Naive thymus-derived CD8-positive, alpha-beta T cell (primary cell): Measurements from ENCODE around the gene UBA1. TPM values are rescaled to one million over a fixed set of nuclear protein-coding genes. Genes with fewer than 3 reads are reported as not detected.
A peak's percentile ranks its signal among the peaks of the same experiment; 100 is the strongest.

Source experiments
- ATAC-seq, 2 donors: fragments of 150-1000 bp; cut with Tn5 transposase in 1 of 2; sonication (Bioruptor Pico), chemical (Tn5 transposase) in 1 of 2; 1 replicate in 1 of 2; 2 replicates in 1 of 2; pipeline ENCODE4 v1.10.0; 2021; ENCODE audit warnings: mild to moderate bottlenecking in 2 of 2, moderate library complexity in 2 of 2
- POLR2A ChIA-PET: fragments of 350-600 bp; sonication (Branson Sonifier 250); formaldehyde crosslinking; loops from one replicate; lab custom pipeline; 2021; ENCODE audit warnings: antibody characterized with exemption; lab: Charles Lee
- DNase-seq, 10 donors: peaks; one replicate each; pipeline versions ENCODE4 v3.0.0 to v3.0.0-alpha.2; 2020 to 2022
- H3K27ac Mint-ChIP-seq, 10 donors: one replicate each; pipeline ENCODE4 v1.8.0; 2020 to 2022; ENCODE audit warnings: mild to moderate bottlenecking in 10 of 10, mixed read lengths in 10 of 10, moderate library complexity in 4 of 10, inconsistent platforms in 1 of 10
- H3K27me3 Mint-ChIP-seq, 5 donors: one replicate each; pipeline ENCODE4 v1.8.0; 2021 to 2022; ENCODE audit warnings: mixed read lengths in 5 of 5
- H3K36me3 Mint-ChIP-seq, 3 donors: one replicate each; pipeline ENCODE4 v1.8.0; 2020 to 2022; ENCODE audit warnings: mixed read lengths in 3 of 3, mild to moderate bottlenecking in 2 of 3, inconsistent platforms in 1 of 3
- H3K4me1 Mint-ChIP-seq, 4 donors: one replicate each; pipeline ENCODE4 v1.8.0; 2021 to 2022; ENCODE audit warnings: mixed read lengths in 4 of 4
- H3K4me3 Mint-ChIP-seq, 10 donors: one replicate each; pipeline ENCODE4 v1.8.0; 2020 to 2022; ENCODE audit warnings: mild to moderate bottlenecking in 10 of 10, mixed read lengths in 10 of 10, moderate library complexity in 6 of 10, inconsistent platforms in 1 of 10
- H3K9me3 Mint-ChIP-seq, 9 donors: one replicate each; pipeline ENCODE4 v1.8.0; 2020 to 2022; ENCODE audit warnings: mixed read lengths in 9 of 9, mild to moderate bottlenecking in 3 of 9, inconsistent platforms in 1 of 9, moderate library complexity in 1 of 9
- polyA plus RNA-seq, 3 donors: library from polyadenylated mRNA; unstranded; fragments of 300-500 nt; fragmentation: Illumina TruSeq; gene quantifications; one replicate each; pipeline ENCODE4 v1.2.3, GENCODE V29; 2021
- total RNA-seq, 8 experiments: library from RNA in 2 of 8; stranded (reverse) in 2 of 8; gene quantifications; one replicate each; pipeline ENCODE4 v1.2.3 and lab custom pipeline; 2021 to 2026

UBA1 gene
- total and polyA plus RNA-seq, 5 experiments from 2014 or later: 122 to 176 (median 156) TPM

GRCh38 chrX:47228550-47229270 is 35.1 kb downstream of the UBA1 start:
- DNase-seq (no peak), ATAC-seq (no peak)
- Mint-ChIP-seq H3K4me3 (no peak overlapping the region), H3K4me1 (peaks cover 0 to 7% (median 4%) of the 10 kb centered on the region in 4 donors), H3K9me3 (no peaks in the 10 kb centered on the region), H3K27ac (no peak overlapping the region), H3K36me3 (peaks cover 0 to 45% (median 11%) of the 10 kb centered on the region in 3 donors), H3K27me3 (peaks cover 0 to 3% (median 0%) of the 10 kb centered on the region in 5 donors)
- POLR2A ChIA-PET: interaction anchor here (0.5 to 1.9 kb wide), 4 partner anchors 10 to 351 kb away, joined by 3 to 6 read pairs (median 4); partner anchors contain the start of gene CDK16

DNA sequence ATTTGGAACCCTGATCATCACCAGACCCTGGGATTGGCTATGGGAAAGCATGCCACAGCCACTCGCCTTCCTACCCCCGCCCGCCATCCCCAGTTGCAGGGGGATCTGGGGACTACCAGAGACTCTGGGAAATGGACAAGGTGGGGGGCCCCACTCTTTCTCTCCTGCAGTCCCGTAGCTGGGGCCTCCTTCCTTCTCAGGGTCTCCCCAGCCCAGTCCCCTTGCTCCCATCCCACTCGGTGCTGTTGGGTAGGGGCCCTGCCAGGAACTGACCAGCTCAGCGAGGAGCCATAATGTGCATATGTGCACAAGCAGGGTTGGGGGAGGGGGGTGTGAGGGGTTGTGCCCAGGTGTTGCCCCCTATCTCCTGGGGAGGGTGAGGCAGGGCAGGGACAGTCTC is 35.8 kb downstream of the UBA1 start:
- H3K4me1 Mint-ChIP-seq: peaks cover 0 to 9% (median 4%) of the 10 kb centered on the region in 4 donors
- POLR2A ChIA-PET: interaction anchor here (0.5 to 1.9 kb wide), 4 partner anchors 10 to 350 kb away, joined by 3 to 6 read pairs (median 4); no protein-coding TSS in a partner anchor
- H3K27ac Mint-ChIP-seq: no peak overlapping the region

DNA sequence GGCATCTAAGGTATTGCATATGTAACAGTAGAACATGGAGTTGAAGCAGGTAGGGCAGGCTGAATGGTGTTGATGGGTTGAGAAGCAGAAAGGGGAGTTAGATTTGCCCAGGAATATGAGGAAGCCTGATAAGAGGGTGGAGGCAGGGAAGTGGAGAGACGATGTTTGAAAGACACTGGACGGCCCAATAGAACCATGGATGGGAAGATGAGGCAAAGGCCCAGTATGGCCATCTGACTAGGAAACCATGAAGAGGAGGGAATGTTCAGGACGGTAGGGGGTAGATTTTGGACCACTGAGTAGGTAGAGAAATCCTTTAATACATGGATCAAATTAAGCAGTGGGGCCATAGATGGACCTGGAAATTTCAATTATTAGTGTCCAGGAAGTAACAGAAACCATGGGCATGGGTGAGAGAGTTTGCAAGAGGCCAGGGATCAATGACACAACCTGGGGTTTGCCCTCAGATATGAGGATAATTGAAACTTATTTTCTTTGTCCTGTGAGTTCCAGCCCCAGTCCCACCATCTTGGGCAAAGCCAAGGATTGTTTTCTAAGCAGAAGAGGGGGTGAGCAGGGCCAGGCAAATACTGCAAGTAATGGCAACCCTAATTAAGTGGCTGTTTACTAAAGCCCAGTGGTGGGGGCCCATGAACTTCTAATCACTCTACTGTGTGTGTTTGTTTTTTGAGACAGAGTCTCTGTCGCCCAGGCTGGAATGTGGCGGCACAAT is 36.7 kb downstream of the UBA1 start:
- H3K9me3 Mint-ChIP-seq: no peaks in the 10 kb centered on the region
- ATAC-seq (no peak), DNase-seq (no peak)
- POLR2A ChIA-PET: interaction anchor here (0.6 to 3.7 kb wide), 2 partner anchors 11 kb away, joined by 5 to 88 read pairs; partner anchors contain the start of gene CDK16
- peaks cover 4 to 16% (median 5%) of the 10 kb centered on the region in 4 donors for H3K4me1 Mint-ChIP-seq
- H3K4me3 Mint-ChIP-seq: peak overlapping the region in 1 of 10 donors; percentile 21
- peaks cover 0 to 34% (median 11%) of the 10 kb centered on the region in 3 donors for H3K36me3 Mint-ChIP-seq
- H3K27me3 Mint-ChIP-seq: peaks cover 0 to 3% (median 0%) of the 10 kb centered on the region in 5 donors
- H3K27ac Mint-ChIP-seq: peak overlapping the region in 8 of 10 donors; percentile 3 to 87 (median 36)

More for the DNA sequence above, 35.8 kb downstream of the UBA1 start:
- Mint-ChIP-seq H3K27me3 (peaks cover 0 to 3% (median 0%) of the 10 kb centered on the region in 5 donors), H3K36me3 (peaks cover 0 to 40% (median 11%) of the 10 kb centered on the region in 3 donors), H3K9me3 (no peaks in the 10 kb centered on the region), H3K4me3 (no peak overlapping the region)
- ATAC-seq (no peak), DNase-seq (no peak)

DNA sequence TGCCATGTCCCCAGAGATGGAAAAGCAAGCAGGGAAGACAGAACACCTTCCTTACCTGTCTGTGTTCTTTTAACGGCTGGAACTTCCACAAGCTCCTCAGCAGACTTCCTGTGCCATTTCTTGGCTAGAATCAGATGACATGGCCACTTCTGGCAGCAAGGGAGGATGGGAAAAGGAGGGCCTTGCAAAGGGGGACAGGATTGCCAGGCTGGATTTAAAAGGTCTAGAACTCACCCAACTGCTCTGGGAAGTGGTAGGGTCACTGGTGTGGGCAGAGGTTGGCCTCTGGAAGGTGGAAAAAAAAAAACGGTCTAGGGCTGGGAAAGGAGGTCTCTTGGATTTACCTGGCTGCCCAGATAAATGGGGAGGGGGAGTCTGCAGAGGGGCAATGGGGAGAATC is 37.5 kb downstream of the UBA1 start:
- Mint-ChIP-seq H3K27me3 (peaks cover 0 to 3% (median 0%) of the 10 kb centered on the region in 5 donors), H3K4me1 (peaks cover 11 to 25% (median 13%) of the 10 kb centered on the region in 4 donors), H3K9me3 (no peaks in the 10 kb centered on the region), H3K27ac (peak overlapping the region in 7 of 10 donors; percentile 22 to 99 (median 68)), H3K4me3 (peak overlapping the region in 2 of 10 donors; percentile 14 to 66), H3K36me3 (peaks cover 0 to 31% (median 10%) of the 10 kb centered on the region in 3 donors)
- no peak for ATAC-seq
- DNase-seq: no peak
- POLR2A ChIA-PET: interaction anchor here (2.6 to 3.7 kb wide), 3 partner anchors 12 to 87 kb away, joined by 19 to 88 read pairs (median 24); partner anchors contain the start of genes CDK16, NDUFB11 and RBM10

DNA sequence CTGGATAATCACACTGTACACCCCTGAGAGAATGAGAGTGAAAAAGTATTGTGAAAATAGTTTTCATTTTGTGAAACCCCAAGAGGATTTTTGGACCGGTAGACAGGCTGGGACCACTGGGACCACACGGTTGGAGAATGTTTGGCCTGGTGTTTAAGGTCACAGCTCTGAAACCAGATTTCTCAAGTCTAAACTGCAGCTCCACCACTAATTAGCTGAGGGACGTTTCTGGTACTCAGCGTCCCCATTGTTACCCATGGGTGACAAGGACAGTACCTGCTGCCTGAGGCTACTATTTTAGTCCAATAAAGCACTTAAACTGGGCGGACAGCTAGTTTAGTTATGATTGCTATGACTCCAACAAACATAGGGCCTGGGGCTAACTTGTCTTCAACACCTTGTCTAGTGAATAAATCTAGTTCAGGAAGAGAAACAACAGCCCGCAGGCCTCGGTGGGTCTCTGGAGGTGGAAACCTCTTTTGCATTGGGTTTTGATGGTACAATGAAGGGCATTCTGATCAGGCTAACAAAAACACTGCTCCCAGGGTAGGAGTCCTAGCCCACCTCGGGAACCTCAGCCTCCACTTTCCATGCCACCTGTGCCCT is 38.7 kb downstream of the UBA1 start:
- no peaks in the 10 kb centered on the region for H3K9me3 Mint-ChIP-seq
- ATAC-seq (no peak), DNase-seq (no peak)
- H3K4me1 Mint-ChIP-seq: peaks cover 11 to 36% (median 22%) of the 10 kb centered on the region in 4 donors
- POLR2A ChIA-PET: interaction anchor here (0.7 to 3.7 kb wide), 11 partner anchors 13 to 329 kb away, joined by 3 to 88 read pairs (median 9); partner anchors contain the start of genes ARAF, CDK16, NDUFB11 and RBM10
- H3K36me3 Mint-ChIP-seq: peaks cover 0 to 21% (median 6%) of the 10 kb centered on the region in 3 donors
- H3K4me3 Mint-ChIP-seq: peak overlapping the region; percentile 89 to 98 (median 96)
- H3K27ac Mint-ChIP-seq: peak overlapping the region; percentile 97 to 100 (median 99)
- H3K27me3 Mint-ChIP-seq: peaks cover 0 to 3% (median 0%) of the 10 kb centered on the region in 5 donors

- DNase-seq (peak; percentile 48 to 90 (median 70)), ATAC-seq (peak; percentile 46 to 50)
- Mint-ChIP-seq H3K4me3 (peak within 1 kb of the TSS; percentile 89 to 98 (median 96)), H3K36me3 (peaks cover 0 to 19% (median 6%) of the 10 kb centered on the region in 3 donors), H3K9me3 (no peaks in the 10 kb centered on the region), H3K4me1 (peaks cover 11 to 40% (median 25%) of the 10 kb centered on the region in 4 donors), H3K27ac (peak within 1 kb of the TSS; percentile 97 to 100 (median 99)), H3K27me3 (peaks cover 0 to 3% (median 0%) of the 10 kb centered on the region in 5 donors)
- POLR2A ChIA-PET: interaction anchor here (0.7 to 3.7 kb wide), 22 partner anchors 9 to 788 kb away, joined by 3 to 88 read pairs (median 4); partner anchors contain the start of genes ARAF, CDK16, ELK1 and NDUFB11
Measured at GRCh38 chrX:47232803-47233332, 39.2 kb downstream of the UBA1 start, which contains the start of gene USP11. TSS of gene USP11 (plus strand) at chrX:47233009. CDS start at chrX:47233044, 35 bp downstream.

GRCh38 chrX:47233333-47234113 is 39.9 kb downstream of the UBA1 start:
- H3K36me3 Mint-ChIP-seq: peaks cover 0 to 14% (median 6%) of the 10 kb centered on the region in 3 donors
- H3K27me3 Mint-ChIP-seq: peaks cover 0 to 3% (median 0%) of the 10 kb centered on the region in 5 donors
- POLR2A ChIA-PET: interaction anchor here (0.7 to 3.7 kb wide), 22 partner anchors 9 to 787 kb away, joined by 3 to 88 read pairs (median 4); partner anchors contain the start of genes ARAF, CDK16, ELK1 and NDUFB11
- DNase-seq (peak; percentile 80 to 98 (median 94)), ATAC-seq (peak; percentile 83 to 86)
- H3K4me3 Mint-ChIP-seq: peak overlapping the region; percentile 89 to 98 (median 96)
- H3K9me3 Mint-ChIP-seq: no peaks in the 10 kb centered on the region
- peak overlapping the region; percentile 97 to 100 (median 99) for H3K27ac Mint-ChIP-seq
- H3K4me1 Mint-ChIP-seq: peaks cover 11 to 40% (median 25%) of the 10 kb centered on the region in 4 donors

DNA sequence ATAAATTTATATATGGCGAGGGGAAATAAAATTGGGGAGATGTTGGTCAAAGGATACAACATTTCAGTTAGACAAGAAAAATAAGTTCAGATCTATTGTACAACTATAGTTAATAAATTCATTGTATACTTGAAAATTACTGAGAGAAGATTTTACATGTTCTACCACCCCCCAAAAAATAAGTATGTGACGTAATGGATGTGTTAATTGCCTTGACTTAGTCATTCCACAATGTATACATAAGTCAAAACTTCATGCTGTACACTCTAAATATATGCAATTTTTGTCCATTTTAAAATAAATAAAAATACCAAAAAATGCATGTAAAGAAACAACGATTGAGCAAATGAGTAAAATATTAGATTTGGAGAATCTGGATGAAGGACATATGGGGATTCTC is 41.0 kb downstream of the UBA1 start:
- DNase-seq (no peak), ATAC-seq (no peak)
- Mint-ChIP-seq H3K27me3 (peaks cover 0 to 3% (median 0%) of the 10 kb centered on the region in 5 donors), H3K4me3 (peak overlapping the region in 9 of 10 donors; percentile 44 to 98 (median 89)), H3K36me3 (peaks cover 0 to 8% (median 6%) of the 10 kb centered on the region in 3 donors), H3K27ac (peak overlapping the region in 6 of 10 donors; percentile 42 to 97 (median 64)), H3K9me3 (no peaks in the 10 kb centered on the region), H3K4me1 (peaks cover 11 to 40% (median 27%) of the 10 kb centered on the region in 4 donors)
- POLR2A ChIA-PET: interaction anchor here (1.0 kb wide), 1 partner anchor 17 kb away, joined by 4 read pairs; no protein-coding TSS in a partner anchor

DNA sequence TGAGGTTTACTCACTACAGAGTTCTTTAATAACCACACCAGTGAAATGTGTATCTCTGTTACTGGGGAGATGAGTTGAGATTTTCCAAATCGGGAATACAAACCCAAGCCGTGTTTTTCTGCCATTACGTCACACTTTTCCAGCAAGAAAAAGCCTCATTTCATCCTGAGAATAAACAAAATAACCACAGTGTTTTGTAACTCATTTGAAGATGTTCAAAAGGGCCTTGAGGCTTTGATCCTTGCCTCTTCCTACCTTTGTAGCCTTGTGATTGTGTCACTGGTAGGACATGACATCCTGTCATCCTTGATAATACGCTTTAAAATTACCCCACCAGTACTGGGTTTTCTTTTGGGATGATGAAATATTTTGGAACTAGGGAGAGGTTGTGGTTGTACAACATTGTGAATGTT is 42.1 kb downstream of the UBA1 start:
- no peak for ATAC-seq
- Mint-ChIP-seq H3K27ac (peak overlapping the region in 9 of 10 donors; percentile 32 to 90 (median 78)), H3K27me3 (peaks cover 0 to 3% (median 0%) of the 10 kb centered on the region in 5 donors), H3K4me1 (peaks cover 8 to 40% (median 28%) of the 10 kb centered on the region in 4 donors), H3K4me3 (peak overlapping the region in 9 of 10 donors; percentile 59 to 80 (median 68)), H3K36me3 (peaks cover 0 to 17% (median 3%) of the 10 kb centered on the region in 3 donors), H3K9me3 (no peaks in the 10 kb centered on the region)
- POLR2A ChIA-PET: interaction anchor here (0.6 to 1.0 kb wide), 3 partner anchors 14 to 414 kb away, joined by 3 to 4 read pairs (median 3); no protein-coding TSS in a partner anchor
- peak in 1 of 10 donors; percentile 5 for DNase-seq

GRCh38 chrX:47239199-47239598 is 45.6 kb downstream of the UBA1 start:
- Mint-ChIP-seq H3K36me3 (peaks cover 6 to 47% (median 12%) of the 10 kb centered on the region in 3 donors), H3K27me3 (no peaks in the 10 kb centered on the region), H3K27ac (peak overlapping the region in 3 of 10 donors; percentile 21 to 65 (median 29)), H3K4me3 (no peak overlapping the region), H3K9me3 (no peaks in the 10 kb centered on the region), H3K4me1 (peaks cover 6 to 33% (median 26%) of the 10 kb centered on the region in 4 donors)
- ATAC-seq (no peak), DNase-seq (no peak)
- POLR2A ChIA-PET: interaction anchor here (0.8 to 1.6 kb wide), 2 partner anchors 21 to 144 kb away, joined by 3 to 5 read pairs; no protein-coding TSS in a partner anchor
